ENCODE measurements around the gene C6orf89.
A peak's percentile ranks its signal among the peaks of the same experiment; 100 is the strongest.

C6orf89 gene

DNA sequence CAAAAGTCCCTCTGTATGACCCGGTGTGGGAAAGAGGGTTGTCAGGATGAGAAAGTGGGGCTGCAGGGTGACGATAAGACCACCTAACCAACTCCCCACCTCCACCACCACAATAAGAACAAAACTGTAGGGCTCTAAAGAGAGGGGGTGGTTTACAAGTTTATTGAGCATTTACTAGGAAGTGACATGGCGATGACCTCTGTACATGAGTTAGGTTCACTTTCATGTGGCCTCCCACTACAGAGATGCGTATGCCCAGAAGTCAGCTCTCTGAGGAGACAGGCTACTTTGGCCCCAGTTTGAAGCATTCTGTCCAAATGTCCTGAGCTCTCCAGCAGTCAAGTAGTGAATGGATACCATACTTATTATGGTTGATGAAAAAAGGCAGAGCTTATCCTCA is 40.1 kb downstream of the C6orf89 start:
- DNase-seq (ENCODE audit: extremely low spot score), result peak; percentile 46
- CTCF ChIA-PET, result interaction anchor here (0.9 kb wide), 1 partner anchor 51 kb away, joined by 3 read pairs; the partner anchor contains the start of gene PPIL1
- POLR2A ChIA-PET, result no interaction called here
- TF ChIP-seq, protein P1, sequence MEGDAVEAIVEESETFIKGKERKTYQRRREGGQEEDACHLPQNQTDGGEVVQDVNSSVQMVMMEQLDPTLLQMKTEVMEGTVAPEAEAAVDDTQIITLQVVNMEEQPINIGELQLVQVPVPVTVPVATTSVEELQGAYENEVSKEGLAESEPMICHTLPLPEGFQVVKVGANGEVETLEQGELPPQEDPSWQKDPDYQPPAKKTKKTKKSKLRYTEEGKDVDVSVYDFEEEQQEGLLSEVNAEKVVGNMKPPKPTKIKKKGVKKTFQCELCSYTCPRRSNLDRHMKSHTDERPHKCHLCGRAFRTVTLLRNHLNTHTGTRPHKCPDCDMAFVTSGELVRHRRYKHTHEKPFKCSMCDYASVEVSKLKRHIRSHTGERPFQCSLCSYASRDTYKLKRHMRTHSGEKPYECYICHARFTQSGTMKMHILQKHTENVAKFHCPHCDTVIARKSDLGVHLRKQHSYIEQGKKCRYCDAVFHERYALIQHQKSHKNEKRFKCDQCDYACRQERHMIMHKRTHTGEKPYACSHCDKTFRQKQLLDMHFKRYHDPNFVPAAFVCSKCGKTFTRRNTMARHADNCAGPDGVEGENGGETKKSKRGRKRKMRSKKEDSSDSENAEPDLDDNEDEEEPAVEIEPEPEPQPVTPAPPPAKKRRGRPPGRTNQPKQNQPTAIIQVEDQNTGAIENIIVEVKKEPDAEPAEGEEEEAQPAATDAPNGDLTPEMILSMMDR (IDR thresholded peaks at IDR 0.05; ENCODE audit: control extremely low read depth, extremely low read depth, low read depth, missing control alignments), result no peak

DNA sequence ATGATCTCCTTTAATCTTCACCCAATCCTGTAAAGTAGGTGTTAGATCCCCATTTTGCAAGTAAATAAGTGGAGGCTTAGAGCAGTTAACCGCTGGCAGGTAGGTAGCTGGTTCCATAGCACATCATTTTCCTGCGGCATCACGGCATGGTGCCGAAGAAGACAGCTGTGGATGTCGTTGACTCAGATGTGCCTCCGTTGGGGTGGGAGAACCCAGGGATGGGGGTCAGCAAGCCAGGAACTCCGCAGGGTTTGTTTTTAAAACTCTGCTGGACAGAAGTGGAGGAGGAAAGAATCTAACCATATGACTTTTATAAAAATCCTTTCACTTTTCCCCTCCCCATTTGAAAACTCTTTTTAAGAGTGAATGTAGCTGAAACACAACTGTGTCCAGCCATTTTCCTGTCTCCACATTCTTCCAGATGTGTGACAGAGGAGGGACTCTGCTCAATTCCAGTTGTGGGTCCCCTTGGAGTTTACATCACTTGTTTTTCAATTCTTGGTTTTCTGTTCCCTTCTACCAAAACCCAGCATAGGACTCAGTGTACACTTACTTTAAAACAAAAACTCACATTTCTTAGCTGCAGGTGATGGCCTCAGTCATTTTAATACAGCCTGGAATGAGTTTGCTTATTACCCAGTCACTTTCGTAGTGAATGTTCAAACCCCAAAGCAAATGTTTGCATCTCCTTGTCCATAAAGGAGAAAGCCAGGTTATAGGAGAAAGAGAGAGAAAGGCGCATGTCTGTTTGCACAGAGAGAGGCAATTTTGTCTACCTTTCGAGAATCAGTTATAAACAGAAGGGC is 41.2 kb downstream of the C6orf89 start:
- CTCF ChIA-PET, result interaction anchor here (1.0 to 1.4 kb wide), 3 partner anchors 13 to 283 kb away, joined by 3 to 4 read pairs (median 3); no protein-coding TSS in a partner anchor
- POLR2A ChIA-PET, result no interaction called here
- DNase-seq (ENCODE audit: extremely low spot score), result no peak
- TF ChIP-seq, protein P1 (IDR thresholded peaks at IDR 0.05; ENCODE audit: control extremely low read depth, extremely low read depth, low read depth, missing control alignments), result no peak

DNA sequence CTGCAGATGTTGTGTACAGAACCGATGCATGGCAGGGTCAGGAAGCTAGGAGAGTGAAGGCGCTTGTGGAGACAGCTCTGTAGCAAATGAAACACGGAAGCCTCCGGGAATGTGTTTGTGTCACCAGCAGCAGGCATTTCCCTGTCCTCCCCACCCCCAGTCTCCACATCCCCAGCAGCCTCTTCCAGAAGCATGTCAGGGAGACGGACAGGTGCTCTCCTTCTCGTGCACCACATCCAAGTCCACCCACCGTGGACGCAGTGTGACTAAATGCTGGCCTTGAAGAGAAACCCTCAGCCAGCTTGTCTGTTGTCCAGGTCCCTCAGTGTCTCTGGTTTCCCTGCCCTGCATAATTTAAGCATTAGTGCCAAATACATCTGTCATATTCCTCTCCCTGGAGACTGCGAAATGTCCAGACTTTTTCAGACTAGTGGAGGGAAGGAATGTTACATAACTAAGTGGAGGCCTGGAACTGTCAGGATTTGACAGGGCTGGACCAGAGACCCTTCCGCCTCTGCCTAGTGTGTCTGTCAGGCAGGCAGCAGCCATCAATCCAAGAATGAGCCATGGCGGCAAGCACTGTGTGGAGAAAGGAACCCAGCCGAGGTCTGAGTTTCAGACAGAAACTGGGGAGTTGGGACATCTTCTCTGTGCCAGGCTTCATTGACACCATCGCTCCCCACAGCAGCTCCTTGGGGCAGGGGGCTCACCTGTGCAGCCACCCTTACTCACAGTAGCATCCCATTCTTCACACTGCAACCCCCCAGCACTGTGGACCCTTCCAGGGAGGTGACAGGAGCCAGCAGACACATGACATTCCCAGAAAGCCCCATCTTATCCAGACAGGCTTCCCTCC is 42.2 kb downstream of the C6orf89 start:
- TF ChIP-seq, protein P1 (IDR thresholded peaks at IDR 0.05; ENCODE audit: control extremely low read depth, extremely low read depth, low read depth, missing control alignments), result no peak
- no peak for DNase-seq (ENCODE audit: extremely low spot score)
- POLR2A ChIA-PET, result no interaction called here
- CTCF ChIA-PET, result interaction anchor here (1.0 to 1.4 kb wide), 3 partner anchors 14 to 282 kb away, joined by 3 to 4 read pairs (median 3); no protein-coding TSS in a partner anchor

DNA sequence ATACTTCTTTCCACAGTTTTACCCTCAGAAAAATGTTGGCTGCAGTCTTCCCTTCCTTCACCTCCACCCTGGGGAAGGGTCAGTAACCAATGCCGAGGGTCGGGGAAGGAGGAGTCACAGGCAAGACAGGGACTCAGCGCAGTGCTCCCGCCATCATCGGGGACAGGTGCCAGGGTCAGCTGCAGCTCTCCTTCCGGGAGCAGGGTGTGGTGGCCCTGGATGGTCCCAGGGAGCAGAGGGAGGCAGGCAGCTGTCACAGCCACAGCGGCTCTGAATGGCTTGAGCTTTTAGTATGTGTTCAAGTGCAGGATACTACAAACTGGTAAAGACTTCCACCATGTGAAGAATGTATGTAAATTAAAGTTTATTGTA is 42.8 kb downstream of the C6orf89 start:
- DNase-seq (ENCODE audit: extremely low spot score), result no peak
- POLR2A ChIA-PET, result no interaction called here
- TF ChIP-seq, protein P1 (IDR thresholded peaks at IDR 0.05; ENCODE audit: control extremely low read depth, extremely low read depth, low read depth, missing control alignments), result no peak
- CTCF ChIA-PET, result no interaction called here

DNA sequence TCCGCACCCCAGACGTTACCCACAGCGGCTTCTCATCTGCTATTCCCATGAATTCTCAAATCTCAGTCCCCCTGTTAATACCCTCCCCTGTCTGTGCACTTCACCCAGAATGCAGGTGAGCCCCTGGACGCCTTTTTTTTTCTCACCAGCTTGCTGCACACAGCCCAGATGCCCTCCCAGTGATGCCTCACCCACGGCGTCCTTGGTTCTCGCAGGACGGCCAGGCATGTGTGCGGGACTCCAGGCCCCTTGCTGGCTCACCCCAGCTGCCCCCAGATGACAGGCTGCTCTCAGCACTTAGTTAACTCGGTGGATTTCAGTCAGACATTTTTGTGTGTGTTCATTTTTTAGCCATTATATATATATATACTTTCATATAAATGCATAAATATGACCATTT is 43.4 kb downstream of the C6orf89 start:
- POLR2A ChIA-PET, result no interaction called here
- CTCF ChIA-PET, result no interaction called here
- no peak for DNase-seq (ENCODE audit: extremely low spot score)
- TF ChIP-seq, protein P1 (IDR thresholded peaks at IDR 0.05; ENCODE audit: control extremely low read depth, extremely low read depth, low read depth, missing control alignments), result no peak

DNA sequence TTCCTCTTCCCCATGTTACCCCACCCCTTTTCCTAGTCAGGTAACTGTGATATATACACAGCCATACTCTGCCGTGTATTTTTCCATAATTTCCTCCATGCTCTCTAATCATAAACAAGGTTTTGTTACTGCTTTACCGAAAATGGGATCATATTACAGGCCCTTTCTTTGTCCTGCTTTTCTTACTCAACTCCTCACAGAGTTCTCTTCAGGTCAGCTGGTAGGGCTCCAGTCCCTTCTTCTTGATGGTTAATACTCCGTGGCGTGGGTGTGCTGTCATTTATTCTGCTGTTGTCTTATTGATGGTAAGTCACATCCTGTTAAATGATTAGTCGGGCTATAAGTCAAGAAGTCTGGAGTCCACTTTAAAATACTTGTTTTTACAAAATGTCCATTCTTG is 43.9 kb downstream of the C6orf89 start:
- TF ChIP-seq, protein P1 (IDR thresholded peaks at IDR 0.05; ENCODE audit: control extremely low read depth, extremely low read depth, low read depth, missing control alignments), result no peak
- ChIA-PET CTCF (no interaction called here), POLR2A (no interaction called here)
- no peak for DNase-seq (ENCODE audit: extremely low spot score)
